Measurements from ENCODE around the gene MED29. TPM values are rescaled to one million over a fixed set of nuclear protein-coding genes. Genes with fewer than 3 reads are reported as not detected.

Gene MED29
- total RNA-seq, 2 experiments from 2014 or later = 23.3 to 26.8 TPM

GRCh38 chr19:39436350-39436716 lies 45.2 kb downstream of the MED29 start:
- Mint-ChIP-seq H3K9me3 (no peaks in the 10 kb centered on the region), H3K27ac (peak overlapping the region; percentile 100), H3K27me3 (peaks cover 9% of the 10 kb centered on the region), H3K4me3 (peak overlapping the region; percentile 100), H3K4me1 (peaks cover 39% of the 10 kb centered on the region), H3K36me3 (peaks cover 36% of the 10 kb centered on the region)
- no peak for DNase-seq

GRCh38 chr19:39438270-39438934 lies 47.2 kb downstream of the MED29 start:
- H3K4me3 Mint-ChIP-seq = no peak overlapping the region
- H3K4me1 Mint-ChIP-seq = peaks cover 28% of the 10 kb centered on the region
- no peak overlapping the region for H3K27ac Mint-ChIP-seq
- peaks cover 9% of the 10 kb centered on the region for H3K27me3 Mint-ChIP-seq
- peaks cover 24% of the 10 kb centered on the region for H3K36me3 Mint-ChIP-seq
- no peaks in the 10 kb centered on the region for H3K9me3 Mint-ChIP-seq
- no peak for DNase-seq

DNA sequence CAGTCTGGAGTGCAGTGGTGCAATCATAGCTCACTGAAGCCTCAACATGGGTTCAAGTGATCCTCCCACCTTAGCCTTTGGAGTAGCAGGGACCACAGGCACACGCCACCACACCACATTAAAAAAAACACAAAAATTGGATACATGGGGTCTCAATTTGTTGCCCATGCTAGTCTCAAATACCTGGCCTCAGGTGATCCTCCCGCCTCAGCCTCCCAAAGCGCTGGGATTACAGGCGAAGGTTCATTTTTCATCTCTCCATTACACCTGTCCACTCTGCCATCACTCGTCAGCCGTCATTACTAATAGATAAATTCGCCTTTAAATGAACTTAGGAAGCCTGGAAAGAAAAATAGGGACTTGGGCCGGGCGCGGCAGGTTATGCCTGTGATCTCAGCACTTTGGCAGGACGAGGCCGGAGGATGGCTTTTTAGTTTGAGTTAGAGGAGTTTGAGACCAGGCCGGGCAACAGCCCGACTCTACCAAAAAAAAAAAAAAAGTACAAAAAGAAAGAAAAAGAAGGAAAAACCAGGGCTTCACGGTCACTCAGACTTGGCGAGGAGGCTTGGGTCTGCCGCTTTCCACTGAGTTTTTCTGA lies 53.5 kb downstream of the MED29 start:
- Mint-ChIP-seq H3K4me3 (peak overlapping the region; percentile 99), H3K4me1 (peaks cover 42% of the 10 kb centered on the region), H3K27ac (peak overlapping the region; percentile 100), H3K27me3 (no peaks in the 10 kb centered on the region), H3K36me3 (peaks cover 51% of the 10 kb centered on the region), H3K9me3 (no peaks in the 10 kb centered on the region)
- DNase-seq = no peak

DNA sequence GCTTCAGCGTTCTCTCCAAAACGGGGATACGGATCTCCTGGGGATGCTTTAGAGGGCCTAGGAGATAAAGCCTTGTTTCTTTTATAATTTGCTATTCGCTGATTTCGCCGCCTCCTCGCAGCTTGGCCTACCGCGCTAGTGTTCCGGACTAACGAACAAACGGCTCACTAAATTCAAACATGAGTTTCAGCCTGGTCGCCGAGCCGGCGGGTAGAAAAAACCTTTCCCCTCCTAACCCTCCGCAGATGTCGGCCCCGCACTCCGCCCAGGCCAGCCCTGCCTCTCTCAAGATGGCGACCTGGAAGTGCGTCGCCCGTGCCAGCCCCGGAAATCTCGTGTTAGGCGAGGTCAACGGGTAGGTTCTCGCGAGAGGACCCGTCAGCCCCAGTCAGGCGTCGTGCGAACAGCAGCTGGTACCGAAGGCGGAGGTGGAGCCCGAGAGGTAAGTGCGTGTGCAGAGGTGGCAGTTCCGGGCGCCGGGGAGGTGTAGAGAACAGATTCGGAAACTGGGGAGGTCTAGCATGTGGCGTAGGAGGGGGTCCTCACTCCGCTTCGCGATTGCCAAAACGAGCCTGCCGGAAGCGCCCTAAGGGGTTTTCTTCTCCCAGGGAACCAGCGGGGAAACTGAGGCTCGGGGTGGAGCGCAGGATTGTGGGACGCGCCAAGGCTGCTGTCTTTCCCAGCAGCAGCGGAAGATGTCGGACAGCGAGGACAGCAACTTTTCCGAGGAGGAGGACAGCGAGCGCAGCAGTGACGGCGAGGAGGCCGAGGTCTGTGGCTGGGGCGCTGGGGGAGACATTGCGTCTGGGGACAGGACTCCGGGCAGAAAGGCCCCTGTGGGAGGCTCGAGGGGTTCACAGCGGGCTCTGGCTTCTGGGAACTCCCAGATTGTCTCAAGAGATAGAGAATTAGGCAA lies 54.3 kb downstream of the MED29 start, which contains the start of gene SUPT5H:
Gene SUPT5H, plus strand, starts transcription at position 387 of the 916 bp plus-strand sequence. Its CDS starts 309 bp downstream, at position 696.
- Mint-ChIP-seq H3K4me1 (peaks cover 42% of the 10 kb centered on the region), H3K9me3 (no peaks in the 10 kb centered on the region), H3K27me3 (no peaks in the 10 kb centered on the region), H3K4me3 (peak within 1 kb of the TSS; percentile 99), H3K36me3 (peaks cover 52% of the 10 kb centered on the region), H3K27ac (peak within 1 kb of the TSS; percentile 100)
- DNase-seq = peak; percentile 98

GRCh38 chr19:39446365-39447084 lies 55.3 kb downstream of the MED29 start:
- H3K4me3 Mint-ChIP-seq = peak overlapping the region; percentile 99
- H3K4me1 Mint-ChIP-seq = peaks cover 43% of the 10 kb centered on the region
- peak overlapping the region; percentile 100 for H3K27ac Mint-ChIP-seq
- DNase-seq = no peak
- H3K9me3 Mint-ChIP-seq = no peaks in the 10 kb centered on the region
- peaks cover 57% of the 10 kb centered on the region for H3K36me3 Mint-ChIP-seq
- no peaks in the 10 kb centered on the region for H3K27me3 Mint-ChIP-seq

- Mint-ChIP-seq H3K9me3 (no peaks in the 10 kb centered on the region), H3K27ac (peak overlapping the region; percentile 100), H3K4me3 (peak overlapping the region; percentile 99), H3K4me1 (peaks cover 57% of the 10 kb centered on the region), H3K36me3 (peaks cover 73% of the 10 kb centered on the region), H3K27me3 (no peaks in the 10 kb centered on the region)
- peak; percentile 52 for DNase-seq
Observed at GRCh38 chr19:39448271-39448670, 57.1 kb downstream of the MED29 start.

GRCh38 chr19:39449116-39449797 lies 58.1 kb downstream of the MED29 start:
- H3K36me3 Mint-ChIP-seq = peaks cover 74% of the 10 kb centered on the region
- H3K4me3 Mint-ChIP-seq = peak overlapping the region; percentile 99
- H3K27ac Mint-ChIP-seq = peak overlapping the region; percentile 100
- H3K9me3 Mint-ChIP-seq = no peaks in the 10 kb centered on the region
- H3K27me3 Mint-ChIP-seq = no peaks in the 10 kb centered on the region
- DNase-seq = no peak
- H3K4me1 Mint-ChIP-seq = peaks cover 57% of the 10 kb centered on the region

Other genes starting within 250 kb of the MED29 start
- not detected for gene NCCRP1, start 194.4 kb upstream of the MED29 start, total RNA-seq
- gene SYCN, start 187.1 kb upstream of the MED29 start, total RNA-seq = not detected
- gene IFNL3, start 146.4 kb upstream of the MED29 start, total RNA-seq = not detected
- under 1 TPM; 0.14 to 0.25 TPM for gene IFNL4, start 142.5 kb upstream of the MED29 start, total RNA-seq
- gene IFNL2, start 123.0 kb upstream of the MED29 start, total RNA-seq = not detected
- not detected for gene IFNL1, start 95.0 kb upstream of the MED29 start, total RNA-seq
- gene LRFN1, start 70.5 kb upstream of the MED29 start, total RNA-seq = 1 to 10 TPM; 4.6 to 5.1 TPM
- 100 to 1,000 TPM; 232 to 240 TPM for gene GMFG, start 55.3 kb upstream of the MED29 start, total RNA-seq
- gene SAMD4B, start 49.0 kb upstream of the MED29 start, total RNA-seq = 10 to 100 TPM; 36.2 to 36.5 TPM
- 10 to 100 TPM; 43.6 to 44.0 TPM for gene PAF1, start 272 bp upstream of the MED29 start, total RNA-seq
- gene ZFP36, start 15.5 kb downstream of the MED29 start, total RNA-seq = 10 to 100 TPM; 15.5 to 15.6 TPM
- 10 to 100 TPM; 29.1 to 40.0 TPM for gene PLEKHG2, start 21.3 kb downstream of the MED29 start, total RNA-seq
- 1,000 to 10,000 TPM; 3,164 to 3,181 TPM for gene RPS16, start 44.6 kb downstream of the MED29 start, total RNA-seq
- gene SUPT5H, start 54.2 kb downstream of the MED29 start, total RNA-seq = 100 to 1,000 TPM; 179 to 182 TPM
- 100 to 1,000 TPM; 133 to 137 TPM for gene TIMM50, start 89.5 kb downstream of the MED29 start, total RNA-seq
- gene DLL3, start 107.6 kb downstream of the MED29 start, total RNA-seq = 1 to 10 TPM; 1.1 to 1.4 TPM
- not detected for gene SELENOV, start 123.8 kb downstream of the MED29 start, total RNA-seq
- 1 to 10 TPM; 2.4 to 2.7 TPM for gene EID2B, start 141.5 kb downstream of the MED29 start, total RNA-seq
- gene EID2, start 148.8 kb downstream of the MED29 start, total RNA-seq = 10 to 100 TPM; 13.6 to 14.2 TPM
- gene LGALS13, start 211.1 kb downstream of the MED29 start, total RNA-seq = not detected

Data from activated naive CD8-positive, alpha-beta T cell treated with anti-CD3 and anti-CD28 coated beads for 36 hours (primary cell).